Germinal center (tissue), 1 donor: ENCODE results near the gene PIP5KL1.
A peak's percentile ranks its signal among the peaks of the same experiment; 100 is the strongest.

Source experiments
- DNase-seq: peaks from one replicate; pipeline ENCODE4 v3.0.0; 2012; ENCODE audit warnings: mixed read lengths, low spot score

PIP5KL1 gene

GRCh38 chr9:127968700-127969383, 38.3 kb upstream of the PIP5KL1 start:
- no peak for DNase-seq

- no peak for DNase-seq
Observed at GRCh38 chr9:127968042-127968441, 37.5 kb upstream of the PIP5KL1 start.

DNA sequence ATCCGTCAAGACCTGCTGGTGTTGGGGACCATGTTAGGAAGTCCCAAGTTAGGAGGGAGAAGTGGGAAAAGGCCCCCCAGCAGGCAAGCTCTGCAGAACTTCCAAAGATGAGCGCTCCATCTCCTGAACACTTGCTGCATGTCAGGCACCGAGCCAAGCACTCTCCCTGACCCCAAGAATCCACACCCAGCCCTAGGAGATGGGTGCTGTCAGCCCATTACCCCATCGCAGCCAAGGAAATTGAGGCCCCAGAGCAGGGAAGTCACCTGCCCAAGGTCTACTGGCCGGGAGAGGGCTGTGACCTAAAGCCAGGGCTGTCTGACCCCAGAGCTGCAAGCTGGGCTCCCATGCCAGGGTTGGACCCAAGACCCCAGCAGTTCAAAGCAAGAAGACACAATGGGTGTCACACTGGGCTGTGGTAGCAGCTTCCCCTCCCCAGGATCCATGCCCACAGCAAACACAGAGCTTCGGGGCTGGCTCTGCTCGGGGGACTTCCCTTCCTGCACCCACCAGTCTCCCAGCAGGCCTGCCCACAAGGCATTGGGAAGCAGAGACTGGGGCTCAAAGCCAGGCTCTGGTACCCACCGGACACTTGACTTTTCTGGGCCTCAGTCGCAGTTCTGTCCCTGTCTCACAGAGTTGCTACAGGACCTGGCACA, 36.7 kb upstream of the PIP5KL1 start:
- no peak for DNase-seq

GRCh38 chr9:127966416-127967150, 36.0 kb upstream of the PIP5KL1 start:
- no peak for DNase-seq

- no peak for DNase-seq
Observed at GRCh38 chr9:127965953-127966352, 35.4 kb upstream of the PIP5KL1 start.

DNA sequence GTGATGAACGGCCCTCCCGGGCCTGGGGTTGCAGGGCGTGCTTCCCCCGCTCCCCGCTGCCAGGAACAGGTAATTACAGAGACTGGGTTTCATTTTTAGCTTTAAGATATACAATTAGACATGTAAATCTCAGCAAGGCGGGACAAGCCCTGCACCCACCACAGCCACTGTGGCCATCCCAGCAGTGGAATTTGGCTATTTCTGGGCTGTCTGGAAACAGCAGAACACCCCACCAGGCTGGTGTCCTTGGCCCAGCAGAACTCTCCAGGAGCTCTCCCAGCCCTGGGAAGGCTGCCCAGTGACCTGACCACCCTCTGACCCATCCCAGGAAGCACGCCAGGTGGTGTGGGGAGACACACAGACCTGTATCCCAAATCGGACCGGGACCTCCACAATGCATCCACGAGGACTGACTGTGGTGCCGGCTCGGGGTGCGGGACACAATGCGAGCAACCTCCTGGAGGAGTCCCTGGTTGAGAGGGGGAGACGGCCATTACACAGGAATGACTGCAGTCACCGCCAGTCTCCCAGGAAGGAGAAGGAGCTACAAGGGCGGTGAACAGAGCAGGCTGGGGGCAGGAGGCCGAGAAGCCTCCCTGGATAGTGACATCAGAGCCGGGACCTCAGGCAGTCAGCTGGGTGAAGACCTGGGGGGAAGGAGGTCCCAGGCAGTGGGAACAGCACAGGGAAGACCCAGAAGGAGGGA, 32.9 kb upstream of the PIP5KL1 start:
- DNase-seq: no peak

GRCh38 chr9:127963041-127963358, 32.4 kb upstream of the PIP5KL1 start:
- no peak for DNase-seq

DNA sequence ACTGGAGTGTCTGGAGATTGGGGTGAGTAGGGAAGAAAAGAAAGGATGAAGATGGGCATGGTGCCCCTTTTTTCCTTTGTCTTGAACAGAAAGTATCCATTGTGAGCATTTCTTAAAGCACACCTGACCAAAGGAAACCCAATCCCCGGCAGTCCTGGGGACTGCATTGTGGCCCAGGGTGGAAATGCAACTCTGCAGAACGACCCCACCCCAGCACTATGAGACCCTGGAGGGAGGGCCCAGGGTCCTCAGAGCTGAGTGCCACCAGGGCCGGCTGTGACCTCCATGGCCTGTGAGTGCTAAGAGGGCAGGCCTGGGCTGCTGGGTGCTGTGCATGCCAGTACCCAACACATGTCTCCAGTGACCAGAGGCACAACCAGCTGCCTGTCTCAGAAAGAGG, 31.7 kb upstream of the PIP5KL1 start:
- DNase-seq: no peak

DNA sequence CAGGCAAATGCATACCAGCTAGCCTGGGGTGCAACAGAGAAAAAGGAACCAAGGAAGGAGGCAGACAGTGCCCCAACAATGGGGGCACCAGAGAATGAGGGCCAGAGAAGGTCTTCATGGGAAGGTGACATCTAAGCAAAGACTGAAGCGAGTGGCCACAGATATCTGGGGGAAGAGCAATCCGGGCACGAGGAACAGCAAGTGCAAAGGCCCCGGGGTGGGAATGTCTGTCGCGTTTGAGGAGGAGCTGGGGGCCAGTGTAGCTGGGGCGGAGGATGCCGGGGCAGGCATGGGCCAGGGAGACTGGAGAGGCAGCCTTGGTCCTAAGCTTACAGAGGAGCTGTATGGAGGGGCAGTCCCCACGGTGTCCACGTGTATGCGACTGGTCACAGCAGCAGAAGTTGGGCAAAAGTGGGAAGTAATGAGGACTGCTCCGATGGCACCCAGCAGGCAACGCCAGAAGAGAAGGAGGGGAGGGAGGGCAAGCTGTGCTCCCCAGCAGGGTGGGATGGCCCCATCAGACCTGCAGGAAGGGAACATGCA, 31.1 kb upstream of the PIP5KL1 start:
- DNase-seq: no peak

DNA sequence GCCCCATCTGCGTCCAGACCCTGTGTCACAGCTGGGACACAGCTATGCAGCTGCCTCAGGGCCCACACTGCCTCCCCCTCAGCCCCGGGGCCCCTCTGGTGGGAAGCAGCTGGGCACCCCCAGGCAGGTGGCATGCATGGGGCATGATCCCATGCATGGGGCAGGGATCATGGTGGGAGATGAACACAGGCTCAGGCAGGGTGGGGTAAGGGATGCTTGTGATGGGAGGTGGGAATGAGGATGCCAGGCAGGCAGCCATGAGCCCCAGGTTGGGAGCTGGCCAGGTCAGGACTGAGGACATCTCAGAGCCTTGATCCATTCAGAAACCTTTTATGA, 30.5 kb upstream of the PIP5KL1 start:
- DNase-seq: no peak

- no peak for DNase-seq
Observed at GRCh38 chr9:127960410-127961154, 30.0 kb upstream of the PIP5KL1 start.

DNA sequence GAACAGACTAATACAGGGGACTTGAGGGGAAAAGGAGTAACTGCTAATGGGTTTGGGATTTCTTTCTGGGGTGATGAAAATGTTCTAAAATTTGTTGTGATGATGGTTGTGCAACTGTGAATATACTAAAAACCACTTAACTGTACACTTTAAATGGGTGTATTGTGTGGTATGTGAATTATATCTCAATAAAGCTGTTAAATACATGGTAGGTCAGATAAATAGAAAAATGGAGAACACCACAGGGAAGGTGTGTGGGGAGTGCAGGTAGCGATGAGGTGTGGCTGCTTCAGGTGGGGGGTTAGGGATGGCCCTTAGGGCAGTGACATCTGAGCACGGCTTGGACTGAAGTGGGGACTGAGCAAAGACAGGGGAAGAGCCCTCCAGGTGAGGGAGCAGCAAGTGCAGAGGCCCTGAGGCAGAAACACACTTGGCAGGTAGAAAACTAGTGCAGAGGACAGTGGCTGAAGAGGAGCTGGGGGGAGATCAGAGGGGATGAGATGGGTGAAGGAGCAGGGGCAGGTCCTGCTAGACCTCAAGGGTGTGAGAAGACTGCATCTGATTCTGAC, 29.3 kb upstream of the PIP5KL1 start:
- DNase-seq: no peak

DNA sequence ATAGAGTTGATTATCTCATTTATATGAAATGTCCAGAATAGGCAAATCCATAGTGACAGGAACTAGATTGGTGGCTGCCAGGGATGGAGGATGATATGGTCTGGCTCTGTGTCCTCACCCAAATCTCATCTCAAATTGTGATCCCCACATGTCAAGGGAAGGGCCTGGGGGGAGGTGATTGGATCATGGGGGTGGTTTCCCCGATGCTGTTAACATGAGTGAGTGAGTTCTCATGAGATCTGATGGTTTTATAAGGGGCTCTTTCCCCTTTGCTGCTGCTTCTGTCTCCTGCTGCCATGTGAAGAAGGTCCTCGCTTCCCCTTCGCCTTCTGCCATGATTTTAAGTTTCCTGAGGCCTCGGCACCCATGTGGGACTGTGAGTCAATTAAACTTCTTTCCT, 28.8 kb upstream of the PIP5KL1 start:
- DNase-seq: no peak

GRCh38 chr9:127958728-127959127, 28.2 kb upstream of the PIP5KL1 start:
- DNase-seq: no peak

GRCh38 chr9:127955294-127956015, 24.9 kb upstream of the PIP5KL1 start:
- DNase-seq: peak; percentile 78

- no peak for DNase-seq
Observed at GRCh38 chr9:127954831-127955293, 24.3 kb upstream of the PIP5KL1 start.

DNA sequence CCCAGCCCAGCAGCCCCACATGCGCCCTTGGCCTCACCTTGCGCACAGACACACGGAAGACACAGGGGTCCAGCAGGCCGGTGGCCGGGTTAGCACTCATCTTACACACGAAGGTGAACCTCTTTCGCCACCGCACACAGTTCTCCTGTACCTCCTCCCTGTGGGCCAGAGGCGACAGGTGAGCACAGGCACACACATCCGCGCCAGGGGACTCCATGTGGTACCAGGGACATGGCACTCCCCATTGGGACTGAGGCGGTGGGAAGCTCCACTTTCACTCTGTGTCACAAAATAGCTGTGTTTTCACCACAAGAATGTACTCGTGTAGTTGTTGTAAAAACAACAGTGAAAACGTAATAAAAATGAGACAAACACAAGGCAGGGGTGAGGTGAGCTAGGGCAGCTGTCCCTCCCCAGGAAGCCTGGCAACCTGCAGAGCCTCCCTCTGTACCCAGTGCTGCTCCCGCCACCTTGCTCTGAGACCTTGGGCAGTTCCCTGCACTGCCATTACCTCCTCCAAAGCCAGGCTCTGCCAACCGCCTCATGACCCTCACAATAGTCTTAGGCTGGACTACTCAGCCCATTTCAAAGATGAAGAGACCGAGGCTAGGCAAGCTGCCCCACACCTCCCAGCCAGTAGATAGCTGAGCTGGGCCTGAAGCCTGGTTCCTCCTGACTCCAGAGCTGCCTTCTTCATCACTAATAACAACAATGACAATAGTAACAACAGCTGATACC, 23.4 kb upstream of the PIP5KL1 start:
- DNase-seq: no peak

DNA sequence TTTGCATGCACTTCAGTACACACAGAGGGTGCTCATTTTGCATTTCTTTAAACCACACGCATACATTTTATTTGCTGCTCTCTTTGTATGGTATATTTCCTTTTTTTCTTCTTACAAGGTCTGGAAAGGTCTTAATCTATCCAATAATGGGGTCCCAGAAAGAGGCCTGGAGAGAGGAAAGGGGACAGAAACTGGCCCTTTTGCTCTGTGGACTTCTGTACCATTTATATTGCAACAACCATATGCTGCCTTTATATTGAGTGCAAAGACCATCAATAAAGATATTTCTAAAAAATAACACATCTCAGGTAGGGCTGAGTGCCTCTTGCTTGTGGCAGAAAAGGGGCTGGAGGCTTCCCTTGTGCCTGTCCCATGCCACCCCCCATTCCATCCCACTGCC, 22.6 kb upstream of the PIP5KL1 start:
- no peak for DNase-seq

DNA sequence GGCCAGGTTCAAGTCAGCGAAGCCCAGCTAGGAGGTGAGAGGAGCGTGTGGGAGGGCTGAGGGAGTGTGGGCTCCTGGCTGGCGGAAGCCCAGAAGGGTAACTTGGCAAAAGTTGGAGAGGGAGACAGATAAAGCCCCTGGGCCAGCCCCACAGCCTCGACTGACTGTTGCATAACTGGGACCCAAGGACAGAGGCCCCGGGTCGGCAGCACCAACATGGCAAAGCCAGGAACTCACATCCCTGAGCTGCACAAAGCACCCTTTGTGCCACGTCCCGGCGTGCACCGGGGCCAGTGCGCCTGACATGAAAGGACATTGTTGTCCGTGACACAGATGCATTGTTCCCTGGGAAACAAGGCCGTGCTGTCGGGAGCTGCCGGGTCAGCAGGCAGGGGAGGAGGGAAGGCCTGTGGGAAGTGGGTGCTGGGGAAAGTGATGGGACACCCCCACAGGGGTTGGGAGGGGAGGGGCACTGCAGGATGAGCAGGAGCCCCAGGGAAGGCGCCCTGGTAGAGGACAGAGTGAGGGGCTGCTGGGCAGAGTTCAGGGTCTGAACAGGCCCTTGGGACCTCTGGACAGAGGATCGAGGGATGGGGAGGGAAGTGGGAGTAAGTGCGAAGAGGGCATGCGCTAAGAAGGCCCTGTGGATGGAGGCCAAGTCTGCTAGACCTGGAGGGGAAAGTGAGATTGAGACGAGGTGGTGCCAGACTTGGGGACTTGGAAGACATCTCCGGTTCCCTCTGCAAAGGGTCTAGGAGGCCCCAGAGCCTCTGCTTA, 20.1 kb upstream of the PIP5KL1 start:
- no peak for DNase-seq
